ENCODE data around the gene SIRT3. TPM values are rescaled to one million over a fixed set of nuclear protein-coding genes. Genes with fewer than 3 reads are reported as not detected.

The SIRT3 gene
- polyA plus RNA-seq, result 11.2 to 13.7 TPM (median 12.6 TPM) in 3 replicates
- polyA plus RNA-seq (2011; ENCODE audit: low read depth), result 6.5 TPM
- 6.5 and 10.6 TPM in 2 replicates for polyA plus RNA-seq (2011; cell fraction: cytosol; rRNA removed)
- 45.5 and 45.7 TPM in 2 replicates for polyA plus RNA-seq (2011; cell fraction: nucleus; rRNA removed)
- polyA plus RNA-seq (2012; ENCODE audit: low replicate concordance), result 10.8 and 13.8 TPM in 2 replicates
- 9.1 to 15.1 TPM (median 13.0 TPM) in 3 replicates for polyA minus RNA-seq
- polyA minus RNA-seq (2011; cell fraction: cytosol; rRNA and poly(A)+ RNA removed), result 7.1 TPM
- polyA minus RNA-seq (2011; cell fraction: nucleus; rRNA and poly(A)+ RNA removed), result 7.7 and 10.3 TPM in 2 replicates

DNA sequence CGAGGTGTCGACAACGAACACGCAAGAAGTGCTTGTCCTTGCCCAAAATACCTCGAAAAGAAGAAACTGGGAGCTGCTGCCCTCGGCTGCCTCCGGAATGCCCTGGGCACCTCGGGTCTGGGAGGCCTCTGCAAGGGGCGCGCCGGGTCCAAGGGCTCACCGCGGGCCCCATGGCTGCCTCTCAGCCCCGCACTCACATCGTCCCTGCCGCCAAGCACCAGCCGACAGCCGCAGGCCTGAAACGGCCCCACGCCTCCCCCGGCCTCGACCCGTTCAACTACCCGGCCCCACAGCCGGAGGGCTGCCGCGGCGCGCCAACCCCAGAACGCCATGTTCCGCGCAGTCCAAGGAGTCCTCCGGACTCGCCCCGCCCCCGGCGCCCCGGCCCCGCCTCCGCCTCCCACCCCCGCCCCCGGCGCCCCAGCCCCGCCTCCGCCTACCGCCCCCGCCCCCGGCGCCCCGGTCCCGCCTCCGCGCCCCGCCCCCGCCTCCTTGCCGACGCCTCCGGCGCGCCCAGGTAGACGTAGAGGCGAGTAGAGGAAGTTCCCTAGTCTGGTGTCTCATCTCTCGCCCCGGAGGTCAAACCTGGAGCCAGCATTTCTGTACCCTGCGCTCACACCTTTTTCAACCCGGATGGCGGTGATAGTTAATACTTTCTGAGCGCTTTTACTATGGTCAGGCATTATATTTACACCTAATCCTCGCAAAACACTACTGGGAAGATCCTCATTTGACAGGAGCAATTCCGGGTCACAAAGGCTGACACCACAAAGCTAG, at the start of gene SIRT3:
Gene SIRT3, minus strand, starts transcription at position 346 of the 777 bp plus-strand sequence. Its CDS starts 14 bp downstream, at position 332.
- no peak for DNase-seq (ENCODE audit: low read depth, low spot score)
- Histone ChIP-seq H3K9me3 (ENCODE audit: control insufficient read depth, low read depth, low read length) (no peaks in the 10 kb centered on the region), H3K9me1 (ENCODE audit: control insufficient read depth, extremely low read depth, insufficient read depth, low read length) (no peaks in the 10 kb centered on the region), H3K9ac (ENCODE audit: control insufficient read depth, extremely low read depth, insufficient read depth, low read length) (peak within 1 kb of the TSS; percentile 92), H3K4me2 (ENCODE audit: control insufficient read depth, extremely low read depth, insufficient read depth, low read depth, low read length) (peak within 1 kb of the TSS; percentile 100), H3K36me3 (ENCODE audit: control insufficient read depth in 2 of 2, extremely low read depth in 1 of 2, insufficient read depth in 2 of 2, low read length in 2 of 2) (peaks cover 5 to 9% of the 10 kb centered on the region in 2 experiments), H3K79me2 (ENCODE audit: control insufficient read depth, insufficient read depth, low read length) (peaks cover 49% of the 10 kb centered on the region), H3K4me1 (ENCODE audit: control insufficient read depth, extremely low read depth, insufficient read depth, low read length) (peaks cover 12% of the 10 kb centered on the region), H2AFZ (ENCODE audit: control insufficient read depth, low read length) (peak within 1 kb of the TSS; percentile 91), H3K27me3 (ENCODE audit: control insufficient read depth, extremely low read depth, insufficient read depth, low read length) (no peaks in the 10 kb centered on the region), H3K4me3 (ENCODE audit: control insufficient read depth in 2 of 3, extremely low read depth in 1 of 3, insufficient read depth in 2 of 3, low read depth in 1 of 3, low read length in 3 of 3) (peak within 1 kb of the TSS; percentile 97 to 99 (median 98)), H4K20me1 (ENCODE audit: control insufficient read depth, extremely low read depth, insufficient read depth, low read length) (no peaks in the 10 kb centered on the region), H3K27ac (ENCODE audit: control insufficient read depth, insufficient read depth, low read length) (peak within 1 kb of the TSS; percentile 99)
- no peak for TF ChIP-seq EZH2 (IDR thresholded peaks at IDR 0.05; ENCODE audit: low read length)
- TF ChIP-seq, protein P1, sequence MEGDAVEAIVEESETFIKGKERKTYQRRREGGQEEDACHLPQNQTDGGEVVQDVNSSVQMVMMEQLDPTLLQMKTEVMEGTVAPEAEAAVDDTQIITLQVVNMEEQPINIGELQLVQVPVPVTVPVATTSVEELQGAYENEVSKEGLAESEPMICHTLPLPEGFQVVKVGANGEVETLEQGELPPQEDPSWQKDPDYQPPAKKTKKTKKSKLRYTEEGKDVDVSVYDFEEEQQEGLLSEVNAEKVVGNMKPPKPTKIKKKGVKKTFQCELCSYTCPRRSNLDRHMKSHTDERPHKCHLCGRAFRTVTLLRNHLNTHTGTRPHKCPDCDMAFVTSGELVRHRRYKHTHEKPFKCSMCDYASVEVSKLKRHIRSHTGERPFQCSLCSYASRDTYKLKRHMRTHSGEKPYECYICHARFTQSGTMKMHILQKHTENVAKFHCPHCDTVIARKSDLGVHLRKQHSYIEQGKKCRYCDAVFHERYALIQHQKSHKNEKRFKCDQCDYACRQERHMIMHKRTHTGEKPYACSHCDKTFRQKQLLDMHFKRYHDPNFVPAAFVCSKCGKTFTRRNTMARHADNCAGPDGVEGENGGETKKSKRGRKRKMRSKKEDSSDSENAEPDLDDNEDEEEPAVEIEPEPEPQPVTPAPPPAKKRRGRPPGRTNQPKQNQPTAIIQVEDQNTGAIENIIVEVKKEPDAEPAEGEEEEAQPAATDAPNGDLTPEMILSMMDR (optimal IDR thresholded peaks at IDR 0.05 in 1 of 3, IDR thresholded peaks at IDR 0.05 in 1 of 3, conservative IDR thresholded peaks at IDR 0.05 in 1 of 3; ENCODE audit: extremely low read depth in 1 of 3, insufficient read depth in 2 of 3, low read length in 3 of 3), result no peak
- dilution Hi-C loops (cut with MboI; ENCODE audit: extremely low pct_ligation_motif_present, low sequenced_read_pairs), result no loop called here
- FAIRE-seq, result no peak

DNA sequence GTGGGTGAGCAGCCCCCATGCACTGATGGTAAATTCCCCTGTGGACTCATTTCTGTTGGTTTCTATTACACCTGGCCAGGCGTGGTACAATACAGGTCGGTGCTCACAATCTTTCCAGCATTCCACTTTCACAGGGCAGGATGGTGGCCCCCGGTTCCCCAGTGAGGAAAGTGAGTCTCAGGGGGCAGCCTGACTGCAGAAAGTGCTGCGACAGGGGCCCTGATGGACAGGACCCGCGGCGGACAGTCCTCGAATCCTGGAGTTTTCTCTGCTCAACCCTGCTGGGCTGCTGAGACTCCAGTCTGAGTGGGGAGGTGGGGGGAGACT, 49.7 kb upstream of the SIRT3 start:
- no peak for FAIRE-seq

More for the DNA sequence above, 49.7 kb upstream of the SIRT3 start:
- Histone ChIP-seq H3K9me1 (ENCODE audit: control insufficient read depth, extremely low read depth, insufficient read depth, low read length) (no peaks in the 10 kb centered on the region), H3K4me1 (ENCODE audit: control insufficient read depth, extremely low read depth, insufficient read depth, low read length) (peaks cover 7% of the 10 kb centered on the region), H3K36me3 (ENCODE audit: control insufficient read depth in 2 of 2, extremely low read depth in 1 of 2, insufficient read depth in 2 of 2, low read length in 2 of 2) (no peaks in the 10 kb centered on the region), H3K27ac (ENCODE audit: control insufficient read depth, insufficient read depth, low read length) (no peak overlapping the region), H3K9ac (ENCODE audit: control insufficient read depth, extremely low read depth, insufficient read depth, low read length) (no peak overlapping the region), H3K9me3 (ENCODE audit: control insufficient read depth, low read depth, low read length) (no peaks in the 10 kb centered on the region), H3K27me3 (ENCODE audit: control insufficient read depth, extremely low read depth, insufficient read depth, low read length) (peaks cover 54% of the 10 kb centered on the region), H3K4me3 (ENCODE audit: control insufficient read depth in 2 of 3, extremely low read depth in 1 of 3, insufficient read depth in 2 of 3, low read depth in 1 of 3, low read length in 3 of 3) (no peak overlapping the region), H4K20me1 (ENCODE audit: control insufficient read depth, extremely low read depth, insufficient read depth, low read length) (no peaks in the 10 kb centered on the region), H3K4me2 (ENCODE audit: control insufficient read depth, extremely low read depth, insufficient read depth, low read depth, low read length) (no peak overlapping the region), H3K79me2 (ENCODE audit: control insufficient read depth, insufficient read depth, low read length) (no peaks in the 10 kb centered on the region), H2AFZ (ENCODE audit: control insufficient read depth, low read length) (no peak overlapping the region)
- TF ChIP-seq, protein P1 (optimal IDR thresholded peaks at IDR 0.05 in 1 of 3, IDR thresholded peaks at IDR 0.05 in 1 of 3, conservative IDR thresholded peaks at IDR 0.05 in 1 of 3; ENCODE audit: extremely low read depth in 1 of 3, insufficient read depth in 2 of 3, low read length in 3 of 3), result no peak
- TF ChIP-seq EZH2 (IDR thresholded peaks at IDR 0.05; ENCODE audit: low read length), result no peak
- dilution Hi-C loops (cut with MboI; ENCODE audit: extremely low pct_ligation_motif_present, low sequenced_read_pairs), result no loop called here
- no peak for DNase-seq (ENCODE audit: low read depth, low spot score)

Measured in keratinocyte (primary cell).